Stomach (tissue), 9 donors: Measurements from ENCODE around the gene TRIM2. TPM values are rescaled to one million over a fixed set of nuclear protein-coding genes. Genes with fewer than 3 reads are reported as not detected.
A peak's percentile ranks its signal among the peaks of the same experiment; 100 is the strongest.

Experiments used
- DNase-seq, 2 donors: peaks; one replicate each; pipeline versions ENCODE4 v3.0.0 to v3.0.0-alpha.2; 2013 to 2019
- H3K27ac ChIP-seq, 5 donors: fragments of 200-600 bp in 4 of 5; sonication (generic) in 4 of 5; one replicate each; pipeline ENCODE4 v1.5.1; 2013 to 2019; ENCODE audit warnings: mild to moderate bottlenecking in 1 of 5, moderate library complexity in 1 of 5
- H3K27me3 ChIP-seq, 3 donors: fragments of 200-600 bp; sonication (generic); one replicate each; pipeline ENCODE4 v1.5.1; 2017 to 2019; ENCODE audit warnings: mixed run types in 1 of 3
- H3K36me3 ChIP-seq, 4 donors: fragments of 200-600 bp; sonication (generic); 1 replicate in 3 of 4; 2 replicates in 1 of 4; pipeline ENCODE4 v1.5.1; 2016 to 2019
- H3K4me1 ChIP-seq, 4 donors: fragments of 200-600 bp; sonication (generic); one replicate each; pipeline ENCODE4 v1.5.1; 2016 to 2019
- H3K4me3 ChIP-seq, 4 donors: fragments of 200-600 bp; sonication (generic) in 3 of 4; one replicate each; pipeline ENCODE4 v1.5.1; 2016 to 2019; ENCODE audit warnings: mild to moderate bottlenecking in 1 of 4
- H3K9me3 ChIP-seq, 4 donors: fragments of 200-600 bp; sonication (generic); one replicate each; pipeline ENCODE4 v1.5.1; 2016 to 2019
- CTCF ChIP-seq, 7 experiments: fragments of 450-650 bp in 4 of 7; fragments of 200-600 bp in 3 of 7; sonication (generic) in 3 of 7; IDR thresholded peaks; one replicate each; pipeline ENCODE4 v1.5.1; 2016 to 2019; ENCODE audit warnings: antibody characterized with exemption in 7 of 7, control low read depth in 2 of 7, mild to moderate bottlenecking in 1 of 7
- EP300 ChIP-seq: sonication (generic); formaldehyde crosslinking; IDR thresholded peaks from one replicate; pipeline ENCODE4 v1.6.1; 2017; ENCODE audit warnings: antibody characterized with exemption
- POLR2A ChIP-seq, 4 donors: fragments of 450-650 bp; IDR thresholded peaks; one replicate each; pipeline ENCODE4 v1.6.1; 2016; ENCODE audit warnings: antibody characterized with exemption in 4 of 4, control low read depth in 2 of 4, mild to moderate bottlenecking in 1 of 4, moderate library complexity in 1 of 4
- POLR2AphosphoS5 ChIP-seq, 3 donors: sonication (generic); formaldehyde crosslinking; IDR thresholded peaks; one replicate each; pipeline ENCODE4 v1.6.1; 2016; ENCODE audit warnings: antibody characterized with exemption in 3 of 3
- WGBS, 5 donors: extraction: QIAGEN DNeasy Blood & Tissue Kit in 3 of 5; methylation state at CpG; one replicate each; pipeline versions ENCODE4 v1.1.5 to v1.1.7; 2013 to 2018; 5-methylcytosine and 5-hydroxymethylcytosine counted together
- intact Hi-C: fragments of 100-400 bp; cut with DNase I; formaldehyde crosslinking; loops from one replicate; pipeline ENCODE4 v1.15.1; 2023; ENCODE audit warnings: low total_unique reads
- polyA plus RNA-seq, 3 donors: library from polyadenylated mRNA; stranded (reverse); fragments of 200-250 nt; gene quantifications; one replicate each; pipeline ENCODE4 v1.2.3, GENCODE V29; 2013
- total RNA-seq, 5 donors: library from RNA; depleted of rRNA; stranded (reverse); fragments of >200 nt; gene quantifications; one replicate each; pipeline versions ENCODE4 v1.1.0 to v1.2.3, GENCODE V29; 2014 to 2016
- donor health status: healthy with polysubstance abuse.
- donor health status: Bipolar disorder and iron deficiency.
- donor health status: healthy.

TRIM2 gene
- total and polyA plus RNA-seq, 8 donors = 11.2 to 327 (median 53.8) TPM

- WGBS, 5 donors = 80 to 98% (median 94%) methylated on average over 2 to 4 of the region's 4 CpGs
- Histone ChIP-seq H3K27ac (no peak overlapping the region), H3K9me3 (peaks cover 0 to 5% (median 0%) of the 10 kb centered on the region in 4 donors), H3K4me1 (peaks cover 16 to 39% (median 29%) of the 10 kb centered on the region in 4 donors), H3K27me3 (no peaks in the 10 kb centered on the region), H3K4me3 (no peak overlapping the region), H3K36me3 (peaks cover 8 to 63% (median 51%) of the 10 kb centered on the region in 4 donors)
- DNase-seq = no peak
- intact Hi-C loops = no loop called here
- TF ChIP-seq POLR2A (IDR thresholded peaks at IDR 0.05) = no peak
- TF ChIP-seq EP300 = no peak
- no peak for TF ChIP-seq CTCF (IDR thresholded peaks at IDR 0.05)
- no peak for TF ChIP-seq POLR2AphosphoS5 (IDR thresholded peaks at IDR 0.05)
Measured at GRCh38 chr4:153292897-153293741, 88.9 kb downstream of the TRIM2 start.

GRCh38 chr4:153293742-153294057, 89.5 kb downstream of the TRIM2 start:
- H3K4me3 ChIP-seq = no peak overlapping the region
- H3K36me3 ChIP-seq = peaks cover 8 to 69% (median 54%) of the 10 kb centered on the region in 4 donors
- TF ChIP-seq CTCF (IDR thresholded peaks at IDR 0.05) (no peak), POLR2A (IDR thresholded peaks at IDR 0.05) (no peak), EP300 (no peak), POLR2AphosphoS5 (IDR thresholded peaks at IDR 0.05) (no peak)
- no peaks in the 10 kb centered on the region for H3K27me3 ChIP-seq
- peaks cover 16 to 39% (median 29%) of the 10 kb centered on the region in 4 donors for H3K4me1 ChIP-seq
- H3K9me3 ChIP-seq = no peaks in the 10 kb centered on the region
- WGBS, 5 donors = 72 to 91% (median 85%) methylated on average over 5 of the region's 5 CpGs
- intact Hi-C loops = no loop called here
- DNase-seq = no peak
- H3K27ac ChIP-seq = no peak overlapping the region

DNA sequence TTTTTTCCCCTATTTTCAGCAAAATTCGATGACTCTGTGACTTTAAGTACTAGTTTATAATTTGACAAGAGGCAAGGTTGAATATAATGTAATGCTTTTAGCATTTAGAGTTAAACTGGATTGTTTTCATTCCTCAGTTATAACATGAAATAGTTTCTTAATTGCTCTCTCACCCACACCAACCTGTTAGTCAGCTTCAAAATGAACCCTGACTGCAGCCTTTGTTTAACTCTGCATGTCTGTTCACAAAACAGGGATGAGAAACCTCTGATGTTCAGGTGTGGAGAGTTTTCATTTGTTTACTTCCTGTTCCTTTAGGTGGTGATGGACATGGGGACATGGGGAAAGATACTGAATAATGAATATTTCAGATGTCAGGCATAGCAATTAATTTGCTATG, 90.4 kb downstream of the TRIM2 start:
- Histone ChIP-seq H3K27me3 (no peaks in the 10 kb centered on the region), H3K27ac (no peak overlapping the region)
- WGBS, 5 donors = 74 to 94% (median 89%) methylated on average over 1 of the region's 1 CpG

More for the DNA sequence above, 90.4 kb downstream of the TRIM2 start:
- TF ChIP-seq POLR2AphosphoS5 (IDR thresholded peaks at IDR 0.05) = no peak
- TF ChIP-seq CTCF (IDR thresholded peaks at IDR 0.05) = no peak
- no peak for TF ChIP-seq EP300
- no peak for TF ChIP-seq POLR2A (IDR thresholded peaks at IDR 0.05)
- H3K36me3 ChIP-seq = peaks cover 8 to 76% (median 62%) of the 10 kb centered on the region in 4 donors
- H3K9me3 ChIP-seq = peaks cover 0 to 2% (median under 1%) of the 10 kb centered on the region in 4 donors
- peak in 1 of 2 donors; percentile 42 for DNase-seq
- no peak overlapping the region for H3K4me3 ChIP-seq
- peaks cover 16 to 39% (median 29%) of the 10 kb centered on the region in 4 donors for H3K4me1 ChIP-seq
- intact Hi-C loops = no loop called here
